Nephron (organoid): ENCODE data around the gene MRTFB.
A peak's percentile ranks its signal among the peaks of the same experiment; 100 is the strongest.

Experiments used
- H3K27ac Mint-ChIP-seq, 3 experiments: 2 replicates each; pipeline ENCODE4 v1.8.0; 2020; ENCODE audit warnings: mixed read lengths in 3 of 3, mild to moderate bottlenecking in 2 of 3, moderate library complexity in 1 of 3
- H3K27me3 Mint-ChIP-seq: 2 replicates; pipeline ENCODE4 v1.8.0; 2021; ENCODE audit warnings: low read depth, mild to moderate bottlenecking, moderate library complexity, mixed read lengths
- H3K36me3 Mint-ChIP-seq: 2 replicates; pipeline ENCODE4 v1.8.0; 2020; ENCODE audit warnings: low read depth, mixed read lengths
- H3K4me1 Mint-ChIP-seq: 2 replicates; pipeline ENCODE4 v1.8.0; 2020; ENCODE audit warnings: mixed read lengths
- H3K4me3 Mint-ChIP-seq, 3 experiments: 2 replicates each; pipeline ENCODE4 v1.8.0; 2020; ENCODE audit warnings: mild to moderate bottlenecking in 3 of 3, mixed read lengths in 3 of 3, moderate library complexity in 2 of 3
- H3K9me3 Mint-ChIP-seq: 2 replicates; pipeline ENCODE4 v1.8.0; 2020; ENCODE audit warnings: mixed read lengths
- CTCF ChIP-seq, 3 experiments: fragments of 200-600 bp; sonication (generic); IDR thresholded peaks; one replicate each; pipeline ENCODE4 v1.5.0; 2021; ENCODE audit warnings: antibody characterized with exemption in 3 of 3; ENCODE audit not compliant: unreplicated experiment in 3 of 3

Gene MRTFB

GRCh38 chr16:14109077-14109775 is 38.1 kb downstream of the MRTFB start:
- no peaks in the 10 kb centered on the region for H3K9me3 Mint-ChIP-seq
- H3K36me3 Mint-ChIP-seq: peaks cover 3% of the 10 kb centered on the region
- H3K4me1 Mint-ChIP-seq: peaks cover 56% of the 10 kb centered on the region
- peak overlapping the region in 1 of 3 experiments; percentile 43 for H3K27ac Mint-ChIP-seq
- TF ChIP-seq CTCF (IDR thresholded peaks at IDR 0.05; ENCODE audit: unreplicated experiment in 3 of 3): no peak
- H3K4me3 Mint-ChIP-seq: no peak overlapping the region
- H3K27me3 Mint-ChIP-seq: no peaks in the 10 kb centered on the region

- H3K4me1 Mint-ChIP-seq: peaks cover 56% of the 10 kb centered on the region
- no peak overlapping the region for H3K4me3 Mint-ChIP-seq
- H3K27ac Mint-ChIP-seq: peak overlapping the region; percentile 43 to 48 (median 43)
- H3K36me3 Mint-ChIP-seq: peaks cover 3% of the 10 kb centered on the region
- no peaks in the 10 kb centered on the region for H3K27me3 Mint-ChIP-seq
- no peaks in the 10 kb centered on the region for H3K9me3 Mint-ChIP-seq
- no peak for TF ChIP-seq CTCF (IDR thresholded peaks at IDR 0.05; ENCODE audit: unreplicated experiment in 3 of 3)
Observed at GRCh38 chr16:14109782-14110727, 38.9 kb downstream of the MRTFB start.

GRCh38 chr16:14110728-14111251 is 39.7 kb downstream of the MRTFB start:
- no peak overlapping the region for H3K4me3 Mint-ChIP-seq
- peaks cover 54% of the 10 kb centered on the region for H3K4me1 Mint-ChIP-seq
- no peak for TF ChIP-seq CTCF (IDR thresholded peaks at IDR 0.05; ENCODE audit: unreplicated experiment in 3 of 3)
- H3K9me3 Mint-ChIP-seq: no peaks in the 10 kb centered on the region
- H3K27ac Mint-ChIP-seq: peak overlapping the region; percentile 43 to 48 (median 43)
- H3K27me3 Mint-ChIP-seq: no peaks in the 10 kb centered on the region
- peaks cover 3% of the 10 kb centered on the region for H3K36me3 Mint-ChIP-seq

- H3K27ac Mint-ChIP-seq: peak overlapping the region; percentile 28 to 53 (median 40)
Observed at GRCh38 chr16:14111713-14112538, 40.8 kb downstream of the MRTFB start.

More at GRCh38 chr16:14111713-14112538, 40.8 kb downstream of the MRTFB start:
- no peaks in the 10 kb centered on the region for H3K27me3 Mint-ChIP-seq
- no peak for TF ChIP-seq CTCF (IDR thresholded peaks at IDR 0.05; ENCODE audit: unreplicated experiment in 3 of 3)
- no peaks in the 10 kb centered on the region for H3K9me3 Mint-ChIP-seq
- peaks cover 3% of the 10 kb centered on the region for H3K36me3 Mint-ChIP-seq
- H3K4me3 Mint-ChIP-seq: no peak overlapping the region
- peaks cover 44% of the 10 kb centered on the region for H3K4me1 Mint-ChIP-seq
